Natural killer cell (primary cell): ENCODE results near the gene ARID5B. TPM values are rescaled to one million over a fixed set of nuclear protein-coding genes. Genes with fewer than 3 reads are reported as not detected.

ENCODE experiments used
- ATAC-seq, 3 donors: fragments of 150-1000 bp in 2 of 3; fragments of 200-7000 bp in 1 of 3; cut with Tn5 transposase; 1 replicate in 1 of 3; 2 replicates in 2 of 3; pipeline ENCODE4 v1.10.0; 2021; ENCODE audit warnings: mild to moderate bottlenecking in 2 of 3, moderate library complexity in 2 of 3
- DNase-seq, 2 donors: peaks; one replicate each; pipeline versions ENCODE4 v3.0.0 to v3.0.0-alpha.2; 2013 to 2021; ENCODE audit warnings: mixed read lengths in 1 of 2
- H3K27ac ChIP-seq: one replicate; pipeline ENCODE4 v1.5.1; 2013; ENCODE audit warnings: mild to moderate bottlenecking, low read length
- H3K27me3 ChIP-seq: one replicate; pipeline ENCODE4 v1.6.1; 2013; ENCODE audit warnings: low read length; ENCODE audit not compliant: control insufficient read depth, insufficient read depth
- H3K36me3 ChIP-seq: one replicate; pipeline ENCODE4 v1.6.1; 2013; ENCODE audit warnings: low read length; ENCODE audit not compliant: control insufficient read depth, insufficient read depth
- H3K4me1 ChIP-seq: one replicate; pipeline ENCODE4 v1.6.1; 2013; ENCODE audit warnings: low read length; ENCODE audit not compliant: control insufficient read depth, insufficient read depth
- H3K4me3 ChIP-seq: one replicate; pipeline ENCODE4 v1.5.1; 2013; ENCODE audit warnings: low read length
- H3K9me3 ChIP-seq: one replicate; pipeline ENCODE4 v1.6.1; 2013; ENCODE audit warnings: low read length; ENCODE audit not compliant: control insufficient read depth, insufficient read depth
- H3K27ac Mint-ChIP-seq, 2 donors: one replicate each; pipeline ENCODE4 v1.8.0; 2022; ENCODE audit warnings: mild to moderate bottlenecking in 2 of 2, mixed read lengths in 2 of 2, moderate library complexity in 1 of 2
- H3K27me3 Mint-ChIP-seq, 2 donors: one replicate each; pipeline ENCODE4 v1.8.0; 2022; ENCODE audit warnings: low read depth in 2 of 2, mixed read lengths in 2 of 2
- H3K36me3 Mint-ChIP-seq: one replicate; pipeline ENCODE4 v1.8.0; 2022; ENCODE audit warnings: mixed read lengths
- H3K4me1 Mint-ChIP-seq, 2 donors: one replicate each; pipeline ENCODE4 v1.8.0; 2022; ENCODE audit warnings: mixed read lengths in 2 of 2
- H3K4me3 Mint-ChIP-seq: one replicate; pipeline ENCODE4 v1.8.0; 2022; ENCODE audit warnings: mild to moderate bottlenecking, moderate library complexity, mixed read lengths
- H3K9me3 Mint-ChIP-seq, 2 donors: one replicate each; pipeline ENCODE4 v1.8.0; 2022; ENCODE audit warnings: mixed read lengths in 2 of 2
- WGBS: methylation state at CpG from one replicate; pipeline ENCODE4 v1.1.7; 2013; ENCODE audit warnings: missing lambda C conversion rate; ENCODE audit not compliant: insufficient coverage; 5-methylcytosine and 5-hydroxymethylcytosine counted together
- intact Hi-C: fragments of 100-400 bp; cut with micrococcal nuclease; formaldehyde crosslinking; loops from one replicate; pipeline ENCODE4 v1.14.2; 2022
- total RNA-seq, 4 donors: library from RNA; stranded (reverse); fragments of 120-200 nt in 1 of 4; gene quantifications; one replicate each; pipeline versions ENCODE4 v1.2.3 to v1.2.4, GENCODE V29; 2013 to 2022
- TF ChIP-seq, protein P1 (sequence below): fragments of 200-600 bp; IDR thresholded peaks from one replicate; pipeline ENCODE4 v1.8.0; 2022; ENCODE audit warnings: antibody characterized with exemption

ARID5B gene
- total RNA-seq, 3 donors from 2014 or later (not counting 1 experiment from before 2014, with no cell fraction given), result 22.3 to 44.3 (median 31.3) TPM

DNA sequence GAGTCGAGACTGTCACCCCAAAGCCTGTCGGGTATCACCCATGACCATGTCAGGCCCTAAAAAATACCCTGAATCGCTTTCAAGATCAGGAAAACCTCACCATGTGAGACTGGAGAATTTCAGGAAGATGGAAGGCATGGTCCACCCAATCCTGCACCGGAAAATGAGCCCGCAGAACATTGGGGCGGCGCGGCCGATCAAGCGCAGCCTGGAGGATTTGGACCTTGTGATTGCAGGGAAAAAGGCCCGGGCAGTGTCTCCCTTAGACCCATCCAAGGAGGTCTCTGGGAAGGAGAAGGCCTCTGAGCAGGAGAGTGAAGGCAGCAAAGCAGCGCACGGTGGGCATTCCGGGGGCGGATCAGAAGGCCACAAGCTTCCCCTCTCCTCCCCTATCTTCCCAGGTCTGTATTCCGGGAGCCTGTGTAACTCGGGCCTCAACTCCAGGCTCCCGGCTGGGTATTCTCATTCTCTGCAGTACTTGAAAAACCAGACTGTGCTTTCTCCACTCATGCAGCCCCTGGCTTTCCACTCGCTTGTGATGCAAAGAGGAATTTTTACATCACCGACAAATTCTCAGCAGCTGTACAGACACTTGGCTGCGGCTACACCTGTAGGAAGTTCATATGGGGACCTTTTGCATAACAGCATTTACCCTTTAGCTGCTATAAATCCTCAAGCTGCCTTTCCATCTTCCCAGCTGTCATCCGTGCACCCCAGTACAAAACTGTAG, 191.0 kb downstream of the ARID5B start:
- Histone ChIP-seq H3K4me1 (no peaks in the 10 kb centered on the region), H3K27me3 (no peaks in the 10 kb centered on the region), H3K9me3 (no peaks in the 10 kb centered on the region), H3K4me3 (no peak overlapping the region), H3K27ac (no peak overlapping the region), H3K36me3 (peaks cover 50% of the 10 kb centered on the region)
- Mint-ChIP-seq H3K27ac (peak overlapping the region in 1 of 2 donors; percentile 74), H3K9me3 (no peaks in the 10 kb centered on the region), H3K4me3 (no peak overlapping the region), H3K27me3 (no peaks in the 10 kb centered on the region), H3K4me1 (peaks cover 8 to 13% of the 10 kb centered on the region in 2 donors), H3K36me3 (peaks cover 38% of the 10 kb centered on the region)
- no peak for ATAC-seq
- WGBS, result over 99% methylated on average over 22 of the region's 22 CpGs
- TF ChIP-seq, protein P1, sequence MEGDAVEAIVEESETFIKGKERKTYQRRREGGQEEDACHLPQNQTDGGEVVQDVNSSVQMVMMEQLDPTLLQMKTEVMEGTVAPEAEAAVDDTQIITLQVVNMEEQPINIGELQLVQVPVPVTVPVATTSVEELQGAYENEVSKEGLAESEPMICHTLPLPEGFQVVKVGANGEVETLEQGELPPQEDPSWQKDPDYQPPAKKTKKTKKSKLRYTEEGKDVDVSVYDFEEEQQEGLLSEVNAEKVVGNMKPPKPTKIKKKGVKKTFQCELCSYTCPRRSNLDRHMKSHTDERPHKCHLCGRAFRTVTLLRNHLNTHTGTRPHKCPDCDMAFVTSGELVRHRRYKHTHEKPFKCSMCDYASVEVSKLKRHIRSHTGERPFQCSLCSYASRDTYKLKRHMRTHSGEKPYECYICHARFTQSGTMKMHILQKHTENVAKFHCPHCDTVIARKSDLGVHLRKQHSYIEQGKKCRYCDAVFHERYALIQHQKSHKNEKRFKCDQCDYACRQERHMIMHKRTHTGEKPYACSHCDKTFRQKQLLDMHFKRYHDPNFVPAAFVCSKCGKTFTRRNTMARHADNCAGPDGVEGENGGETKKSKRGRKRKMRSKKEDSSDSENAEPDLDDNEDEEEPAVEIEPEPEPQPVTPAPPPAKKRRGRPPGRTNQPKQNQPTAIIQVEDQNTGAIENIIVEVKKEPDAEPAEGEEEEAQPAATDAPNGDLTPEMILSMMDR, result no peak
- no peak for DNase-seq
- intact Hi-C loops, result no loop called here

DNA sequence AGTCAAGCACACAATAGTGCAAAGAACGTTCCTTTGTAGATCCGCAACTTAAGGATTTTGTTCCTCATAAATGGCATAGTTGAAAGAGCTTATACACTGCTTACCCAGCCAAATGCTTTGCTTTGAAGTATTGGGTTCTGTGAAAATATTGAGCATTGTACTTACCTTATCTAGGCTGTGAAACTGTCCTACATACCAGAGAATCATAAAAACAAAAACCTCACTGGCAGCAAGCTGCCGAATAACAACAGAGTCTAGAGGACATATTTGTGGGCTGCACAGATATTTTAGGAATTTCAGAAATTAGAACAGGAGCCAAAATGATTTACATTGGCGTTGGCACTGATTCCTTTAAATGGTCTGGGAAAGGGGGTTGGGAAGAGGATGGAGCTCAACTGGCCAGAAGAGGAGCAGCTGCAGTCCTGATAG, 192.4 kb downstream of the ARID5B start:
- Mint-ChIP-seq H3K27ac (peak overlapping the region in 1 of 2 donors; percentile 74), H3K36me3 (peaks cover 30% of the 10 kb centered on the region), H3K27me3 (no peaks in the 10 kb centered on the region), H3K4me1 (peaks cover 0 to 8% of the 10 kb centered on the region in 2 donors), H3K9me3 (no peaks in the 10 kb centered on the region), H3K4me3 (no peak overlapping the region)
- H3K27ac ChIP-seq, result no peak overlapping the region
- no peaks in the 10 kb centered on the region for H3K4me1 ChIP-seq
- H3K9me3 ChIP-seq, result no peaks in the 10 kb centered on the region
- TF ChIP-seq, protein P1, result no peak
- no peak for DNase-seq
- H3K4me3 ChIP-seq, result no peak overlapping the region
- ATAC-seq, result no peak
- intact Hi-C loops, result no loop called here
- 95% methylated on average over 4 of the region's 4 CpGs for WGBS
- peaks cover 40% of the 10 kb centered on the region for H3K36me3 ChIP-seq
- H3K27me3 ChIP-seq, result no peaks in the 10 kb centered on the region

DNA sequence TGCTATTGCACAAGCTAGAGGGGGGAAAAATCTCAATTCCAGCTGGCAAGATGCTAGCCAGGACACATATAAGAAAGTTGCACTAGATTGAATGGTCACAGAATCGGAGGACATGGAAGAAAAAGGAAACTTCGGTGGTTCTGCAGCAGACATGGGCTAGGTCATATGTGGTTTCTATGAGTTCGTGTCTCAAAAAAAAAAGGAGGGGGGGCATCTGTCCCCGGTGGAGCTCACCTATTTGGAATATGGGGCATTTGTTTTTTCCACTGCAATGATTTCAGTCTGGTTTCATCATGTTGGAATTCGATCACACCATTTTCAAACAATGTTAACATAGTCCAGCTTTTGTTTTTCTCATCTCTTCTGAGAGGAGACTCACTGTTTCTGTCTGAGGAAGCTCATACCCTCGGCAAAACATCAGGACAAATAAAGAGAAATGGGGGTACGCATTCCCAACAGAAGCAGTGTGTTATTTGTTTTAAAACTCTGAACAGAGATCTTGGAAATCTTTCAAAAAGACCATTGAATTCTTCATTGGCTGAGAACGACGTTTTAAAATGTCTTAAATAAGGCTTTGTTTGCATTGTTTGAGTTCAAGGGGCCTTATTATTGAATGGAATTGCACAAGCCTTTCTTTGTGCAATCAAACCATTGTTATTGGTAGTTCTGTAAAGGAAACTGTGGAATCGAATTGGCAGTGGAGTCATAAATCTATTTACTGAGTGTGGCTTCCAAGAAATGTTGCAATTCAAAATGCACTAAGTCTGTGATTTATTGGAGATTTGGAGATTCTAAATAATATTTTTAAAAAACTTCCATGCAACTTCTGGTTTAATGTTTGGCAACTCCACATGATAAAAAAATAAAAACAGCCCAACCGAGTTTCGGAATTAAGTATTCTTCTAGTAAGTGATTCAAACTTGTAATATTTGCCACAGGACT, 194.0 kb downstream of the ARID5B start:
- Mint-ChIP-seq H3K9me3 (no peaks in the 10 kb centered on the region), H3K36me3 (peaks cover 28% of the 10 kb centered on the region), H3K27ac (peak overlapping the region; percentile 3 to 29), H3K27me3 (no peaks in the 10 kb centered on the region), H3K4me3 (no peak overlapping the region), H3K4me1 (peaks cover 0 to 8% of the 10 kb centered on the region in 2 donors)
- intact Hi-C loops, result no loop called here
- no peak overlapping the region for H3K27ac ChIP-seq
- 84% methylated on average over 10 of the region's 12 CpGs for WGBS
- no peaks in the 10 kb centered on the region for H3K9me3 ChIP-seq
- no peaks in the 10 kb centered on the region for H3K4me1 ChIP-seq
- no peak for ATAC-seq
- TF ChIP-seq, protein P1, result no peak
- no peak for DNase-seq
- H3K36me3 ChIP-seq, result peaks cover 36% of the 10 kb centered on the region
- no peak overlapping the region for H3K4me3 ChIP-seq
- no peaks in the 10 kb centered on the region for H3K27me3 ChIP-seq
